Erythroblast (primary cell): Measurements from ENCODE around the gene MYO1G.

Experiments used
- GATA1 ChIP-seq: IDR thresholded peaks from 2 replicates; pipeline ENCODE4 v1.6.1; 2011; ENCODE audit warnings: low read depth, mild to moderate bottlenecking, control low read depth, low read length, moderate library complexity
- POLR2A ChIP-seq: IDR thresholded peaks from 2 replicates; pipeline ENCODE4 v1.6.1; 2011; ENCODE audit warnings: mild to moderate bottlenecking, low read length

DNA sequence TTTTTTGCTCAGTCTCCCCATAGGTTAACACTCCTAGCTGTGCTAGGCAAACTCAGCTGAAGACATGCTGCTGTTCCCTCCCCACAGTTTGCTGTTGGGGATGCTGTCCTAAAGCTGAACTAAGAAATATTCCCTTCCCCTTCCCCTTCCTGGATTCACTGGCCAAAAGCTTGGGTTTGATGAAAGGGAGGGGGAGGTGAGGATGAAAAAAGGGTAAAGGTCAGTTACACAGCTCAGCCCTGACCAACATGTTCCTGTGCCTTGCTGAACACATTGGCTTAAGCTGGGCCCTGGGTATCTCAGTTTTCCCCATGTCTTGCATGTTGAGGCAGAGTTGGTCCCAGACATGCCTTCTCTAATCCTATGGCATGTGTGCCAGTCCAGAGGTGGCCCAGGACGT, 36.5 kb upstream of the MYO1G start:
- TF ChIP-seq POLR2A (no peak), GATA1 (no peak)
